ENCODE results near the gene ROR1.

- no peak for TF ChIP-seq CTCF (conservative IDR thresholded peaks at IDR 0.05; ENCODE audit: low read depth, low read length)
- TF ChIP-seq MXI1 (IDR thresholded peaks at IDR 0.05; ENCODE audit: borderline replicate concordance, low read depth, low read length) = no peak
- TF ChIP-seq NFE2L2 (IDR thresholded peaks at IDR 0.05; ENCODE audit: low read depth, low read length) = no peak
- no peak for TF ChIP-seq POLR2A (IDR thresholded peaks at IDR 0.05; ENCODE audit: low read depth, low read length)
- no peak for TF ChIP-seq MAZ (IDR thresholded peaks at IDR 0.05; ENCODE audit: borderline replicate concordance, low read depth, low read length)
- no peak for TF ChIP-seq CEBPB (IDR thresholded peaks at IDR 0.05; ENCODE audit: low read depth, low read length)
- TF ChIP-seq RCOR1 (IDR thresholded peaks at IDR 0.05; ENCODE audit: insufficient replicate concordance, low read length) = no peak
Observed at GRCh38 chr1:63799820-63800219, 26.0 kb downstream of the ROR1 start.
